GM23338 (cell line): ENCODE data around the gene DPF1.

ENCODE experiments used
- CREB1 ChIP-seq: fragments of 250-450 bp; sonication (Bioruptor Pico); IDR thresholded peaks from 2 replicates; pipeline ENCODE4 v1.5.0; 2020; ENCODE audit warnings: low read depth, mild to moderate bottlenecking, moderate library complexity
- CTCF ChIP-seq, 2 experiments: fragments of 200-600 bp in 1 of 2; sonication (generic) in 1 of 2; conservative IDR thresholded peaks; 2 replicates each; pipeline versions ENCODE4 v1.5.1 to v1.6.1; 2016 to 2017; ENCODE audit warnings: antibody characterized with exemption in 2 of 2, low read depth in 2 of 2, mild to moderate bottlenecking in 2 of 2, moderate library complexity in 1 of 2
- ETS1 ChIP-seq: IDR thresholded peaks from 2 replicates; pipeline ENCODE4 v1.6.1; 2016; ENCODE audit warnings: antibody characterized with exemption
- EZH2 ChIP-seq: fragments of 200-600 bp; sonication (generic); IDR thresholded peaks from one replicate; pipeline ENCODE4 v1.8.0; 2017; ENCODE audit warnings: antibody characterized with exemption, mild to moderate bottlenecking, low read depth; ENCODE audit not compliant: unreplicated experiment
- EZH2phosphoT487 ChIP-seq: fragments of 200-600 bp; sonication (generic); IDR thresholded peaks from one replicate; pipeline ENCODE4 v1.8.1; 2018; ENCODE audit warnings: antibody characterized with exemption; ENCODE audit not compliant: unreplicated experiment
- JUNB ChIP-seq: IDR thresholded peaks from one replicate; pipeline ENCODE4 v1.6.1; 2016; ENCODE audit warnings: antibody characterized with exemption; ENCODE audit not compliant: unreplicated experiment
- NANOG ChIP-seq: IDR thresholded peaks from 2 replicates; pipeline ENCODE4 v1.6.1; 2016; ENCODE audit warnings: antibody characterized with exemption, borderline replicate concordance
- POLR2AphosphoS5 ChIP-seq: IDR thresholded peaks from 2 replicates; pipeline ENCODE4 v1.6.1; 2016; ENCODE audit warnings: antibody characterized with exemption, low read depth
- STAT1 ChIP-seq: IDR thresholded peaks from one replicate; pipeline ENCODE4 v1.6.1; 2016; ENCODE audit warnings: antibody characterized with exemption; ENCODE audit not compliant: unreplicated experiment
- ZNF114 ChIP-seq: fragments of 250-450 bp; sonication (Bioruptor Pico); IDR thresholded peaks from 2 replicates; pipeline ENCODE4 v1.5.0; 2020; ENCODE audit warnings: mild to moderate bottlenecking, moderate library complexity

- TF ChIP-seq CTCF (conservative IDR thresholded peaks at IDR 0.05; ENCODE audit: low read depth in 2 of 2) = no peak
- no peak for TF ChIP-seq EZH2phosphoT487
- no peak for TF ChIP-seq EZH2
- TF ChIP-seq CREB1 (CRISPR knock-in tag) = no peak
- no peak for TF ChIP-seq POLR2AphosphoS5
- TF ChIP-seq NANOG = no peak
- TF ChIP-seq STAT1 = no peak
- no peak for TF ChIP-seq ZNF114 (CRISPR knock-in tag)
- TF ChIP-seq JUNB = no peak
- TF ChIP-seq ETS1 = no peak
Measured at GRCh38 chr19:38195237-38195636, 28.8 kb downstream of the DPF1 start.
